DMS 273 treated with DMSO at 0.1 percent for 48 hours (cell line): ENCODE measurements around the gene NEURL4.

Source experiments
- DNase-seq: peaks from one replicate; lab custom pipeline; 2025; lab: John Stamatoyannopoulos, UW

NEURL4 gene

DNA sequence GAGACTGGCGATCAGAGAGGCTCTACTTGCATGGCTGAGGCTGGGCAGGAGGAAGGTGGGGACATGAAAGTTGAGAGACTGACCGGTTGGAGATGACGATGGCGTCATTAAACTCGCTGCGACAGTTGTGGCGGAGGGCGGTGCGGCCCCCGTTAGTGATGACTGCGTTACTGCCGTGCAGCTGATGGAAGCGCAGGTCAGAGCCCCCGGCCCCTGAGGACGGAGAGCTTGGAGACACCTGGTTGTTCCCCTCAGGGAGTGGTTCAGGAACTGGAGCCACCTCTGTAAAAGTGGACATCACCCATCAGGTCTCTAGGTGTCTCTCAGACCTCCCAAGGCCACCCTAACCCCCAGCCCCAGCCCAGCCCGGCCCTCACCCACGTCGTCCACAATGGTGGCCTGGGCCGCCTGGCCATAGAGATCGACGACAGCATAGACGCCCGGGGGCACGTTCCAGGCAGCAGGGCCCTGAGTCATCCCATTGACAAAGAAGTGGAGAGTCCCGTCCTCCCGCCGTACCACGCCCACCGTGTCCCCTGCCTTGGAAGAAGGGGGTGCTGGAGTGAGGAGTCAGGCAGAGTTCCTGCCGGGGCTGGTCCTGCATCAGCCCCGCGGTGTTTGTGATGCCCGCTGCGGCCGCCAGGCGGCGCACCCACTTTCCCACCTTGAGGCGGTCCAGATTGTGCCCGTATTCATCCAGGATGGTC, 5.3 kb downstream of the NEURL4 start:
- DNase-seq, result no peak

DNA sequence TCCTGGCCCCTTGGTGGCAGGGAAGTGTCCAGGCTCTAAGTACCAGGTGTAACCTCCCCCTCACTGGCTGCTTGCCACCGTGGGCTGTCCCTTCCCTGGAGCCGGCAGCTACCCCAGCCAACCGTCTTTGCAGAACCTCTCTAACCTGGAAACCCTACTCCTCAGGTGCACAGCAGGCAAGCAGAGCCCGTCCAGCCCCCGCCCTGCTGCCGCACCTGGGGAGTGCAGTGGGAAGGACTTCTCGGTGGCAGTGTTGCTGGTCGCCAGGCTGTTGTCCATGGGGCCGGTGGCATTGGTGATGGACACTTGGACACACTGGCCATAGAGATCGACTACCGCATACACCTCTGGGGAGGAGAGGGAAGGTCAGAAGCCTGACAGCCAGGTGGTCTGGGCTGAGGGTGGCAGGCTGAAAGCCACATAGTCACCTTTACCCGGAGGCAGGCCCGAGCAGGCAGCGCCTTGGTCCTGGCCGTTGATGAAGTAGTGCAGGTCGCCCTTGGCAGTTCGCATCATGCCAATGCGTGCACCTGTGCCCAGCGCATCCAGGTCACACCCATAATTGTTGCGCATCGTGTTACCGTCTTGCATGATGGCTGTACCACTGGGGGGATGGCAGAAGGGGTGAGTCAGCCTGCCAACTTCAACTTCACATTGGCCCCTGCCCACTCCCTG, 6.5 kb downstream of the NEURL4 start:
- DNase-seq, result no peak

DNA sequence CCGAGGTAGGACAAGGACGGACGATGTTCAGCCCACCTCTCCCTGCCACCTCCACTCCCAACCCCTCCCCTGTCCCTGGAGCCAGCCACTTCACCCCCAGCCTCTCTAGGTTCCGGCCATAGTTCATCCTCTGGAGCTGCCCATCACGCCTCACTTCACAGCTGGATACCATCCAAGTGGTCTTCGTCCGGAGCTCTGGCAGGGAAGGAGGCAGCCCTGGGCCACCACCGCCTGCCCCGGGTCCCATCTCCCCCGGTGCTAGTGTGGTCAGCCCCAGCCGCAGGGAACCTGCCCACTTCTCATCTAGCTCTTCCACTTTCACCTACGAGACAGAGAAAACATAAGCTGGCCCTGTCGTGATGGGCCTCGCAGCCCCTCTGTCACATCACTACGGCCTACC, 7.7 kb downstream of the NEURL4 start:
- DNase-seq, result no peak

DNA sequence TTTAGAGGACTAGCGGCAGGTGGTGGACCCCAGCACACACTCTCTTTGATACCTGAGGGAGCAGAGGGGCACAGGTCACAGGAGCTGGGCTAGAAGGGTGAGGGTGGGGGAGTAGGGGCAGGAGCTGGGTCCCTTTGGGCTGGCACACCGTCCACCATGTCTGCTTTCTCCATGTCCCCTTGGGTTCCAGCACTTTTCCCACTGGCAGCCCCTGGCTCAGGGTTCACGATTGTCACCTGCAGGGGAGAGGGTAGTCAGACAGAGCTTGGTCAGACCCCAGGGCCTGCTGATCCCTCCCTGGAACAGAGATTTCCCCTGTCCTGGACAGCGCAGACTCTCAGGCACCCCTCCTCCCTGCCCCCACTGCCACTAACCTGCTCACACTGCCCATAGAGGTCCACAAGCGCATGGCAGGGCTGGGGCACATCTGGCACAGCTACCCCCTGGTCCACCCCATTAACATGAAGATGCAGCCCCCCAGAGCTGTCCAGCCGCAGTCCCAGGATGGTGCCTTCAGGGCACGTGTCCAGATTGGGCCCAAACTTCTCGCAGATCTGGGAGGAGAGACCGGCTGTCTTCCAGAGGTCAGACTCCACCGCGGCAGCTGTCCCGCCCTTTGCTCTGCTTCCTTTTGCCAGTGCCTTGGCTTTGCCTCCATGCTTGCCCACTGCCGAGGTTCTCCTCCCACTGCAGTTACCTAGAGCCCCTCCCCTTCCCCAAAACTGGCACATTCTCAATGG, 10.8 kb downstream of the NEURL4 start:
- no peak for DNase-seq

DNA sequence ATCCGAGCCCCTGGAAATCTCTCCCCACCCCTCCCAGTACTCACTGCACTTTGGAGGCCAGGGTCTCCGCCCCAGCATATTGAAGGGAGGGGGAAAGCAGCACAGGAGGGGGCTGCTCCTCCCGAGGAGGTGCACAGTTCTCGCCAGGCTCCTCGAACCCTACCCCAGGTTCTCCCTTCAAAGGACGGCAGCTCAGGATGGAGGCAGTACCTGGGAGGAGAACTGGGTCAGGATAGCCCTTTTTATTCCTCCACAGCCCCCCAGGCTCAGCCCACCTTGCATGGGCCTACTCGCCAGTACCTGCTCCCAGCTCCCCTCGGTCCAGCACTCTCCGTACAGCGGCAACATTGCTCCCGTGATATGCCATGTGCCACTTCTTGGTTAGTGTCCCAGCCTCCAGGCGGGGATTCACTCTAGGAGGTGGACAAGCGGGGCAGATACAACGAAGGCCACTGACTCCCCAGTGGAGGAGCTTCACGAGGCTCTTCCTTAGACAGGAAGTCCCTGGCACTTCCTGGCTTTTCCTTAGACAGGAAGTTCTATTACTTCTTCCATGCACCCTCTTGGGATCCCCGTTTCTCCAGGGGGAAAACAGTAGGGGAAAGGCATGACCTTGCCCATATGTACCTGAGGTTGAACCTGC, 11.9 kb downstream of the NEURL4 start:
- DNase-seq, result no peak

DNA sequence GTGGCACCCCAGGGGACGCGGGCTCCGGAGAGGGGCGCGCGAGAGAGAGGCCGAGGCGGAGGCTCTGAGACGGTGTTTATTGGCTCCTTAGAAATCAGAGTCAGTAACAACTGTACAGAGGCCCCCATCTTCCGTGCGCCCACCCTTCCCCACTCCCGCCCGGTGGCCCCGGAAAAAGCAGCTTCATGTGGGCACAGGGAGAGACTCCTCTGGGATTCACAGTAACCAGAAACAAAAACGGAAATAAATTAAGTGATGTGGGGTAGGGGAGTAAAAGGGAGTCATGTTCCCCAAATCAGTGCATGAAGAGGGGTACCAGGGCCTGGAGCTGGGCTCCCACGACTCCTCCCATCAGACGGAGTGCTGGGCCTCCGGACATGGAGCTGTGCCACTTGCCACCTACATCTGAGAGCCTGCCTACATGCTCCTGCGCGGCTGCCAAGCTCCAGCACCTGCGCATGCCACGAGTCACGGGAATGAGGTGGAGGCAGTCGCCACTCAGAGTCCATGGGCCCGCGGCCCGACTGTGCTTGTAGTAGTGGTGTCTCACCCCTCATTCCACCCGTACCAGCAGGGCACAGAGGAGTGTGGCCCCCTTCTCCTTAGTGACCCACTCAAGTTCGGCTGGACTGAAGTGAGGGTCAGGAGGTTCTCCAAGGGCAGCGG, 13.4 kb downstream of the NEURL4 start:
- no peak for DNase-seq

DNA sequence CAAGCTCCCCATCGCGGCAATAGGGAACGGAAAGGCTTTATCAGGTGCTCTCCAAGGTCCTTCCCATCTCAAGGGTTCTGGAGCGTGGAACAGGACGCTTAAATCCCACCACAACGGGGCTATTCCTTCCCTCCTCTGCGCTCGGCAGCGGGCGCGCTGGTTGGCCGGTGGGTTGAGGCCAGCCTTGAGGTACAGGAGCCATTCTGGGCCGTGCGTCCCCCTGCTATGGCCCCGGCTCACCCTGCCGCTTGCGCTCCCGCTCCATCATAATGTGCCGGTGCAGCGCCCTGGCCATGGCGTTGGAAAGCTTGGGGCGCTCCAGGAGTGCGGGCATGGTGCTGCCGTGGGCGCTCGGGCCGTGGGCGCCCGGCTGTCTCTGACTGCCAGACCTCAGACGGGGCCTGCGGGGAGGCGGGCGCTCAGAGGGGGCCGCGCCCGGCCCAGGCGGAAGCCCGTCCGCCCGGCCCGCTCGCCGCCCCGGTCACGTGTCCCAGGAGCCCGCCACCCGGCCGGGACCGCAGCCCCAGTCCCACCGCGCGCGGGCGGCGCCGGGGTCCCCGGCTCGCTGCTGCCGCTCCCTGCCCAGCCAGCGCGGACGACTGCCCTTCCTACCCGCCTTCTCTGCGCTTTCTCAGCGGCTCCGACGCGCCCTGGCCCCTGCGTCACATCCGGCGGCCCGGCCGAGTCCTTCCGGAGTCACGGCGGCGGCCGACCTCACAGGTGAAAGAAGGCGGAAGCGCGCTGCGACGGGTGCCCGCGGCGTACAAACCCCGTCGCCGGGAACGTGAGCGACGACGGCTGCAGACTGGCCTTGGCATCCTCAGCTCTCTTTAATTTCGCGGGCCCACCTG, 14.2 kb downstream of the NEURL4 start, which contains the start of gene GPS2:
GPS2 (minus strand) TSS at position 642 of the 851 bp plus-strand sequence; CDS start at position 334, 308 bp downstream.
- DNase-seq, result no peak

DNA sequence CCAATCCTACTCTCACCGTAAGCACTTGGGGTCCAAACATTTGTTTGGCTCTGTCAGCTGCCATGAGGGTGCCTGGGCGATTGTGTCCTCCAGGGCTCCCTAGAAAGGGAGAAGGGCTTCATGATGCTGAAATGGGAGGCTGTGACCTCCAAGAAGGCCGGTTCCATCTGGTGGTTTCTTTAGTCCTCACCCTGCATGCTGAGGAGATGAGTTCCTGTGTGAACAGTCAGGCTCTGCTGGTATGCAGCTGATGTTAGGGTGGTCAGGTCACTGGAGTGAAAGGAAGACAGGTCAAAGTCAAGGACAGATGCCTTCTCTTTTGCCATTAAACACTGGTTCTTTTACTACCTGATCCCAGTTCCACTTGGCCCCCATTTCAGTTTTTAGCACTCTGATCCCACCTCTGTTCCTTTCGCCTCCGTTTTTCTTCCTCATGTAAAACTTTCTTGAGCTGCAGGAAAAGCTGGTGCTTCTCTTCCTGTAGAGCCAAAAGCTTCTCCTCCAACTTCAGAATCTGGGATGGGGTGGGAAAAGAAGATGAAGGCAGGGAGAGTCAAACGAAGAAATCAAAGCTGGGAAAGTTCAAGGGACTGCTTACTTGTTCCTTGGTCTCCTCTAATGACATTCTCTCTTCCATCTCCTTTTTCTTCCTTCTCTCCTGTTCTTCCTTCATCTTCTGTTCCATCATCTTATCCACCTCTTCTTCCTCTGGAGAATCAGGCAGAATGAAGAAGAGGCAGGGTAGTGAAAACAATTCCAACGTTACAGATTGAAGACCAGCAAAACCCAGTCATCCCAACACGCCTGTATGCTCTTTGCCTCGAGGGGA, 15.0 kb downstream of the NEURL4 start:
- DNase-seq, result no peak

DNA sequence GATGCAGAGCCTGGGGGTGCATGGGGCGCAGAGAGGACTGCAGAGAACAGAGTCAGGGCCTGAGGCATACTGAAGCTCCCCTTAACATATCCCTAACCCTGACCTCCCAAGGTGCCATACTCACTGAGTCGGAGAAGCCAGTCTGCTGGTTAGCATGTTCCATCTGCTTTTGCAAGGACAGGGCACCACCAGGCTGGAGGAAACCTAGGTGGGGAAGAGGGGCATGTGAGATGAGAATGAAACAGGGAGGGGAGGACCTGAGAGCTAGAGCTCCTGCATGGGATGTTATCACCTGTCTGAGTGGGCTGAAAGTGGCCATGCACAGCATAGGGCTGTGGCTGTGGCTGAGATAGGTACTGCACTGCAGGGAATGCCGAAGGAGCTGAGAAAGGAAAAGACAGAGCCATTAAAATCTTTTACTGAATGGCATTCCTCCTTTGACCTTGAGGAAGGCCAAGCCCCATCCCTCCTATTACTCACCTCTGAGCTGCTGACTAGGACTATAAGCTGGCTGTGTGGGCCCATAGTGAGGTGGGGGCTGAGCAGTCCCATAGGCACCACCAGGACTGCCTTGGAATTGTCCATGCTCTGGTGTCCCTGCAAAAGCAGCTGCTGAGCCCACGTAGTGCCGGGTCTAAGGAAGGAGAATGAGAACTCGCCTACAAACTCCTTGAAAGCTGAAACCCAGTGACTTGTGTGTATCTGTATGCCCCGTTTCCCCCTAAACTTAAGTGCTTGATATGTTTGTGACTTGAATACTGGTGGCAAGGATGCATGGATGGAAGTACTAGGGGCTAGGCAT, 15.8 kb downstream of the NEURL4 start:
- DNase-seq, result no peak

DNA sequence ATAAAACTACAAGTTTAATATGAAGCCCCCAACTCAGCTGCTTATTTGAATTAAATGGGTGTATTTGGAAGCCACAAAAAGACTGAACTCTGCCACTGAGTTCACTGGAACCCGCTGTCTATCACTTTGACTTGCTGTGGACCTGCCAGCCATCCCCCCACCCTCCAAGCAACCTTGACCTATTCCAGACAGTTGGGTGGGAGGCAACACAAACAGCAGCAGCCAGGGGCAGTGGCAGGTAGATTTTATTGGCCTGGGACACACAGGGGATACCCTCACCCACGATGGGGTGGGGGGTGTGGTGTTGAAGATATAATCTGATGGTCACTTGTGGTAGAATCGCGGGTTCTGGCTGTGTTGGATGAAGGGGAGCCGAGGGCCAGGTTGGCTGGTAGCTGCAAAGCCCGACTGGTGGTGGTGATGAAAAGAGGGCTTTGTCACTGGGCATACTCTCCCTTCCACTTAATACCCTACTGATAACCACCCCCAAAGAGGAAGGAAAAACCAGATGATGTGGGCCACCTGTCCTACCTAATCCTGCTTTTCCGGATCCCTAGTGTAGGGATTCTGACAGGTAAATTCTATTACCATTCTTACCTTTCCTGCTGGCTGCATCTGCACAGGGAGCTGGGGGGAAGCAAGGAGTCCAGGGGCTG, 16.6 kb downstream of the NEURL4 start:
- no peak for DNase-seq

DNA sequence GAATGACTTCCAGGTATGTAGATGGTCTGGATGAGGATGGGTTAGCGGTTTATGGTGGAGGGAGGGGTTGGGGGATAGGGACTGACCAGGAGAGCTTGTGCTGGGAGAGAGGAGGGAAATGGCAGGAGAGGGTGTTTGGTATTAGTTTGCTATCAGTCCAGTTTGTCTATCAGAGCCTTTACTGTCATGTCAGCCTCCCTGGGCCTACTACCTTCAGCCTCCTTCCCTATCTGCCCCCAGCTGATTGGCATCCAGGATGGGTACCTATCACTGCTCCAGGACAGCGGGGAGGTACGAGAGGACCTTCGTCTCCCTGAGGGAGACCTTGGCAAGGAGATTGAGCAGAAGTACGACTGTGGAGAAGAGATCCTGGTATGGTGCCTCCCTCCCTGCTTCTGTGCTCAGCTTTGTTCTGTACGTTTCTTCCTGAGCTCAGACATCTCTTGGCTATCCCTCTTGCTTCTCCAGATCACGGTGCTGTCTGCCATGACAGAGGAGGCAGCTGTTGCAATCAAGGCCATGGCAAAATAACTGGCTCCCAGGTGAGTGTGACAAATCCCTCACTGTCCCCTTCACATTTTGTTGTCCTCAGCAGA, 17.9 kb downstream of the NEURL4 start:
- DNase-seq, result no peak

DNA sequence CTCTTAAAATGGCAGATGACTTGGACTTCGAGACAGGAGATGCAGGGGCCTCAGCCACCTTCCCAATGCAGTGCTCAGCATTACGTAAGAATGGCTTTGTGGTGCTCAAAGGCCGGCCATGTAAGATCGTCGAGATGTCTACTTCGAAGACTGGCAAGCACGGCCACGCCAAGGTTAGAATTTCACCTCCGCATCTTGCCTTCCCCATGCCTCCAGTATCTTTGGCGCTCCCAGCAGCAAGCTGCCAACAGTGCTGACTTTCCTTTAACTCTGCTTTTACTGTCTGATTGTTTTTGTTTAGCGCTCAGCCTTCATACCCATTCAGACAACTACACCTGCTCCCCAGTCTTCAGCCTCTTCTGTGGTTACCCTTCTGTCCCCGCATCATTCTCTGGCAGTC, 19.5 kb downstream of the NEURL4 start:
- DNase-seq, result no peak

DNA sequence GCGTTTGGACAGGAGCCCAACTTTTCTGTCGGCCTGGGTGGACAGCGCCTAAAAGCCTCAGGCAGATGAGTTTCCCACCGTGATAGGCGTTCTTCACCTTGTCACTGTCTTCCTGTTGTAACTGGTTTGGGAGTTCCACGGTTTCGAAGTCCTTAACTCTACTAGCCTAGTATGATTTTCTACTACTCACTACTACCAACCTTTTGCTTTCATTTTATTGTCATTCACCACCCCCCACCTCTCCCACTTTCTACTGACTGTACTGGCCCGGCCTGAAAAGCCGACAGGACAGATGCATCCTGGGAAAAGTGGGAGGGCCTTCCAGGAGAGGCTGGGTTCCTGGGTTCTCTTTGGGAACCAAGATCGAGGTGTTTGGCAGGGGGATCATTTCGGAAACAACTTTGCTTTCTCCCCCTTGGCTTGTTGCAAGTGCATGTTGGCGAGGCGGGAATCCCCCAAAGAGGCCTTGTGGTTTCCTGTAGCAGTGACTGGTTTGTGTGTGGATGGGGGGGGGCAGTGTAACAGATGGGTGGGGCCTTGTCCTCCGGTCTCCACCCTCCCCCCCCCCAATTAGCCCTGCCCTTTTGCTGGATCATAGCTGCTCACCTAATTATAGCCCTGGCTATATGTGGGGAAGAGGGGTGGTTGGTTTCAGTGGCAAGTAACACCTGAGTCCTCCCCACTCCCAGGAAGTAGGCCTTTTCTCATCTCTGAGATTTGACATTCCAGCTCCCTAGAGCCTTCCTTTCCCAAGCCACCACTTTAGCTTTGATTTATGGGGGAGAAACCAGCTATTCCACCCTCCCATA, 20.3 kb downstream of the NEURL4 start:
- peak; percentile 19 for DNase-seq

DNA sequence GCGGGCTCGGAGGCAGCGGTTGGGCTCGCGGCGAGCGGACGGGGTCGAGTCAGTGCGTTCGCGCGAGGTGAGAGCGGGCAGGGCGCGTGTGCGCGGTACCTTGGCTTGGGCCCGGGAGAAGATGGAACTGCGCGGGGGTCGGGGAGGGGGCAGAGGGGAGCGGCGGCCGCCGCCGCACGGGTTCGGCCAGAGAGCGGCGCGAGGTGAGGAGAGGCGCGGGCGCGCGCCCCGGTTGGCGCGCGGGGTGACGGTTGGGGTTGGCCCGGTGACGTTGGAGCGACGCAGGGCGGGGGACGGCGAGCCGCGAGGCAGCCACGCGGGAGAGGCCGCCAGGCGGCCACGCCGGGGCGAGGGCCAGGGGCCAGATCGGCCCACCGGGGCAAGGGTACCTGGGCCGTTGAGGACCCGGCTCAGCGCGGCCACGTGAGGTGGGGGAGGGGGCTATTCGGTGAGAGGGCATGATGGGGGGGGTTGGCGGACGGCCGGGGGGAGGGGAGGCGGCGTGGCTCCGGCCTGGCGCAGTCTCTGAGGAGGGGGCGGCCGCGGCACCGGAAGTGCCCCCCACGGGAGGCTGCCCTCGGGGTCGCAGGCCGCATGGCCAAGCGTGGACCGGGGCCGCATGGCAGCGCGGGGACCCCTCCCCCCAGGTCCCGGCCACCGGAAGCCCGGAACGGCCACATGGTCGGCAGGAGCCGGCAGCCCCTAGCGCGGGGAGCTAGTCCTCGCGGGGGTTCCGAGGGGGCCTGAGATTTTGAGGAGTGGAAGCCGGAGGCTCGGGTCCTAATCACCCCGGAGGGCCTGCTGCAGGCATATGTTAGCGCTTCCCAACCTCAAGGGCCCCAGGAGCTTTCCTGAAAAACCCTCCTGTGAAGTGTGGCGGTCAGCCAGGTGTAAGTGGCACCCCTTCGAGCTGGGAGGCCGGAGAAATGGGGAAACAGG, 21.2 kb downstream of the NEURL4 start:
- DNase-seq, result no peak

DNA sequence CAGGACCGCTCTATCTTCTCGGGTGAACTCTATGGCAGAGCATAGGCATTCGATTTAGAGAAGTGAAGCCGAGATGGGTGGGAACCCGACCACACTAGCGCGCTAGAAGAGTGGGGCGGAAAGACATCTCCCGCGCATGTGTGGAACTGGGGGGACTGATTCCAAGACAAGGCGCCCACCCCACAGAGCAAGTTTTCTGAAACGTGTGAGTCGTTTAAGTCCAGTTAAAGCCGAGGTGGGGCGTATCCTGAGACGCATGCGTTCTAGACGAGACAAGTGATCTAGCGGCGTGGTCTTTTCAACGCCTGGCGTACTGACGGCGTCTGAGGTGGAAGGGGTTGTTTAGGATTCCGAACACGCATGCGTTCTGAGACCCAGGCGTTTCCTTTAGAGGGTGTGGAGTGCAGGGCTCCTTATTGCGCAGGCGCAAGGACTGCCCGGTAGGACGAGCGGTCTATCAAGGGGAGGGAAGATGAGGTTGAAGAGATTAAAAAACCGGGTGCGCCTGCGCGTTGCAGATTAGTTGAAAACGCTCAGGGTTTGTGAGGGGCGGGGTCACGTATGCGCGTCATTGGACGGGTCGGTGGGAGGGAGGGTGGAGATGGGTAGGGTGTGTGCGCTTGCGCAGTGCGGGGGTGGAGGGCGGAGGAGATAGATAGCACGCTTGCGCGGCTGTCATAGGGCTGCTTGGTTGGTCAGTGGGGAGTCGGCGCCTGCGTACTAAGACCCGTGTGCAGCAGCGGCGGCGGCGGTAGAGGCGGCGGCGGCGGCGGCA, 22.0 kb downstream of the NEURL4 start, which contains the start of gene EIF5A:
EIF5A (plus strand) TSS at position 718 of the 775 bp plus-strand sequence. CDS start 2,008 bp downstream, outside the sequence.
- peak; percentile 97 for DNase-seq
